HG02970 (cell line): ENCODE measurements around the gene COMT.

Source experiments
- ATAC-seq: cut with Tn5 transposase; IDR thresholded peaks from one replicate; pipeline ENCODE4 v1.9.1; 2021; ENCODE audit warnings: mild to moderate bottlenecking, moderate library complexity, moderate number of reproducible peaks; ENCODE audit not compliant: unreplicated experiment, low FRiP score

The COMT gene

GRCh38 chr22:19980766-19981165 is 39.2 kb downstream of the COMT start:
- ATAC-seq = no peak

- ATAC-seq = no peak
Observed at GRCh38 chr22:19981171-19981960, 39.8 kb downstream of the COMT start.

- no peak for ATAC-seq
Observed at GRCh38 chr22:19981961-19982920, 40.7 kb downstream of the COMT start.

GRCh38 chr22:19982991-19983578 is 41.5 kb downstream of the COMT start:
- no peak for ATAC-seq

GRCh38 chr22:19983741-19984140 is 42.2 kb downstream of the COMT start:
- no peak for ATAC-seq

GRCh38 chr22:19984201-19984753 is 42.7 kb downstream of the COMT start:
- no peak for ATAC-seq

- no peak for ATAC-seq
Observed at GRCh38 chr22:19984851-19985811, 43.6 kb downstream of the COMT start.

- ATAC-seq = no peak
Observed at GRCh38 chr22:19986011-19986409, 44.4 kb downstream of the COMT start.

GRCh38 chr22:19986410-19987341 is 45.1 kb downstream of the COMT start:
- ATAC-seq = no peak

GRCh38 chr22:19987394-19988306 is 46.1 kb downstream of the COMT start:
- ATAC-seq = no peak

- no peak for ATAC-seq
Observed at GRCh38 chr22:19988331-19988808, 46.8 kb downstream of the COMT start.

- ATAC-seq = no peak
Observed at GRCh38 chr22:19988965-19989724, 47.6 kb downstream of the COMT start.

- no peak for ATAC-seq
Observed at GRCh38 chr22:19989725-19990067, 48.1 kb downstream of the COMT start.

GRCh38 chr22:19990188-19990587 is 48.6 kb downstream of the COMT start:
- ATAC-seq = no peak

- ATAC-seq = no peak
Observed at GRCh38 chr22:19990609-19991394, 49.2 kb downstream of the COMT start.

- no peak for ATAC-seq
Observed at GRCh38 chr22:19991395-19991644, 49.7 kb downstream of the COMT start.
